ELF-1 (cell line): Measurements from ENCODE around the gene CCDC91.

Experiments used
- DNase-seq: peaks from one replicate; pipeline ENCODE4 v3.0.0-alpha.2; 2016; ENCODE audit warnings: low read depth, low spot score

CCDC91 gene

GRCh38 chr12:28578361-28578760 lies 388.1 kb downstream of the CCDC91 start:
- DNase-seq = no peak

DNA sequence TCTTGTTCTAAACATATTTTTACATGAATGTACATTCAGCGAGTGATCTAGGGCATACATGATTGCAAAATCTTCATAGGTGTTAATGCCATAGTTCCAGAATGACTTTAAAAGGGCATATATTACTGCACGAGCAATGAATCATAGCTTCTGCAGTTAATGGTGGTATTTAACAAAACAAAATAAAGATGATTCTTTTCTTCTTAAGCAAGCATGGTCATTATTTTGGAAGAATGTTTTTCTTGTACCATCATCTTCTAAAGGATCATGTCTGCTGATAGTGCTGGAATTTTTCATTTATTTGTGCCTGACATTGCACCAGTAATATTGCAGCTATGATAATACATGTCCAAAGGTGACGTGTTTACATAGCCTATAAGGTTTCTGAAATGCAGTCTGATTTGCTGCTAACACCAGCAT lies 388.6 kb downstream of the CCDC91 start:
- no peak for DNase-seq

DNA sequence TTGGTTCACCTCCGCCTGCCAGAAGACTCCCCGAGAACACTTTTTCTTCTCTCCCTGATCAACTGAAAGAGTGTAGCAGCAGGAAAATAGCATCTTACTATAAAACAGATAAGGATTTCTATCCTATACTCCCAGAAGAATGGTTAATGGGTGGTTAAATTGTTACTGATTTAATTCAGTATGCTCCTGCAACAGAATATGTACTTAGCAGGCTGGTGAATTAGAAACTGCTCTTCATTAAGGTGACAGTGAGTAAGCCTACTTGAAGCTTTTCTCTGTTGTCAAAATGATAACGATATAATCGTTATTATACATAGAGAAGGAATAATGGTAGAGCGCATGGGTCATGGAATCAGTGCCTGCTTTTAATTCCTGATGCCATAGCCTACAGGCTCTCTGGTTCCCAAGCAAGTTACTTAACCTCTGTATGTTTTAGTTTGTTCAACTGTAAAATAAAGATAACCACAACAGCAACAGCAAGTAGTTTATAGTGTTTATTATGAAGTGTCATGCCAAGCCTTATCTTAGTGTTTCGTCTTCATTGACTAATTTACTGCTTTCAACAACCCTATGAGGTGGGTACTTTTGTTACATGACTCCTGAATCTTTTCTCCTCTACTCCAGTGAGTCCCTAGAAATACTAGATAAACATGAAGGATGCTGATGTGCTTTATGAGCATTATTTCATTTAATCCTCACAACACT lies 392.6 kb downstream of the CCDC91 start:
- DNase-seq = no peak

GRCh38 chr12:28583701-28584261 lies 393.5 kb downstream of the CCDC91 start:
- no peak for DNase-seq

- DNase-seq = no peak
Observed at GRCh38 chr12:28585146-28585545, 394.9 kb downstream of the CCDC91 start.

- DNase-seq = no peak
Observed at GRCh38 chr12:28586481-28586880, 396.2 kb downstream of the CCDC91 start.

DNA sequence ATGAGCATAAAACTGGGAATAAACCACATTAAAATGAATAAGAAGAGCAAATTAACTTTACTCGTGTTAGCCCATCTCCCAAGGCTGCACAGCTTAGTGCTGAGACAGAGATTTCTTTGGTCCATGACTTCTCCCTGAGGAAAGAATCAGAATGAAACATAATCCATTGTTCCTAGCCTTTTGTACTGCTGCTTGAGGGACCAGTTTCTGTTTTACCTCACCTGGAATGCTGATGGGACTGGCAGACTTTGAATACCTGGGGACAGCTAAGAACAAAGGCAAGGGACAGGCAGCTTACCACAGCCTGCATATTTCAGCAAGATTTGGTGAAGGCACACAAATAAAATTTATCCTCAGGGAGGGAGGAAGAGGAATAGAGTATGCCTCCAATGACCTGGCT lies 401.6 kb downstream of the CCDC91 start:
- DNase-seq = peak; percentile 10
